GM19193 (cell line): ENCODE data around the gene ARHGAP12.

Experiments
- POLR2A ChIP-seq: IDR thresholded peaks from 4 replicates; pipeline ENCODE4 v1.6.1; 2011; ENCODE audit not compliant: insufficient read depth, insufficient read length; ENCODE audit errors: extremely low read depth

The ARHGAP12 gene

GRCh38 chr10:31823358-31823757, 105.3 kb downstream of the ARHGAP12 start:
- TF ChIP-seq POLR2A: no peak

DNA sequence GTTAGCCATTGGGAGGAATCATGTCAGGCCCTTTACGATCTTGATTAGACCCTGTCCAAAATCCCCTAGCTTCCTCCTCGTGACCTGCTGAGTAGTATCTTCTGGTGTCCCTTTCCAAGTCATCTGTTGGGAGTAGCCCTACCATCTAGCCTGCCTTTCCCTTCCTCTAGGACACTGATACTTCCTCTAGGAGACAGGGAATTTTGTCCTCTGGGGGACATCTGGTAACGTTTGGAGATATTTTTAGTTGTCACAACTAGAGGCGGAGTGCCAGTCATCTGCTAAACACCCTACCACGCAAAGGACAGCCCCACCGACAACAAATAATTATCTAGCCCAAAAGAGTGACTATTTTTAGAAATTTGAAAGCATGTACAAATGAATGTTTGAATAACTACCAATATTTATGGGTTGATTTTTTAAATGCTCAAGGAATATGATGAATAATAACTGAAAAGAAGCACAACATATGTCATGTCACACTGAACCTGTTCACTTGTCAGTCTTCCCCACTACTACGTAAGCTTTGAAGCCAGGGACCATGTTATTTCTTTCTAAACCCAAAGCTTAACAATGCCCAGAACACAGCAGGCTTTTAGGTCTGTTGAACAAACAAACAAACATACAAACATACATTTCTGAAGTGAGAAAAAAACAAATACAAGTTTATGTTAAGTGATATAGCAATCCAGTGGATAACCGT, 105.9 kb downstream of the ARHGAP12 start:
- no peak for TF ChIP-seq POLR2A

DNA sequence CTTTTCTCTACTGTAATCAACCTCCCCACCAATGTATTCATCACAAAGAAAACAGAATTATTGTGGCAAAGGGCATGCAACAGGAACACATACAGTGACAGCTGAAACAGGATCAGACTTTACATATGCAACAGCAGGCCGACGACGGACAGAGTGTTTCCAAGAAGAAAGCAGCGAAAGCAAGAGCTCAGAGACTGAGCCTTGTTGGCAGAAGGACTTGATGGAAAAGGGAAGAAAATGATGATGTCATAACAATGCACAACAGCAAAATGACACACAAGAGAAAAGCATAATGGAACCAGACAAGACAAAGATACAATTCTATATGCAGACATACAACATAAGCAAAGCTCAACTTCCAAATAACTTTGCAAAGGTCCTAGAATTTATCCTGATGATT, 106.5 kb downstream of the ARHGAP12 start:
- no peak for TF ChIP-seq POLR2A

DNA sequence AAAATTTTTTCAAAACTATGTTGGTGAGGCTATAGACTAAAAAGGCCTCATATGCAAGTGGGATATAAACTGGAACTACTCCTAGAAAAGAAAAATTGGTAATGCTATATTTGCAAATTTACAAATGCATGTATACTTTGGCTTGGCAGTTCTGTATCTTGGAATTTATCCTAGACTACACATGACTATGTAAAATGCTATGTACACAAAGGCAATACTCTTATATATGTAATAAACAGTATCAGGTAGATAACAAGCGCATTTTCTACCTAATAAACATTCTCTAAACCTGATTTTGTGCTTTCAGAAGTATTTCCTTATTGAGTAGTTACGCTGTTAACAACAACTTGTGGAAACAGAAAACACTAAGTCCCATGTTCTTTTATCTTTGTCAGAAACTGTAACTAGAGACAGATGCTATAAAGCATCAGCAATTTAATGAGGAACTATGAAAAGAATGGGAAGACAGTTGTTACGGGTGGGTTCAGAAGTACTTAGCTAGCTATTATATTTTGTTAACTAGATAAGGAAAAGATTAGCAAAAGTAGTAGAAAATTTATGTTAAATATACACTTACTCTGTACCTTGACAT, 107.8 kb downstream of the ARHGAP12 start:
- TF ChIP-seq POLR2A: no peak

GRCh38 chr10:31820096-31820495, 108.5 kb downstream of the ARHGAP12 start:
- TF ChIP-seq POLR2A: no peak

GRCh38 chr10:31819391-31819820, 109.2 kb downstream of the ARHGAP12 start:
- TF ChIP-seq POLR2A: no peak

DNA sequence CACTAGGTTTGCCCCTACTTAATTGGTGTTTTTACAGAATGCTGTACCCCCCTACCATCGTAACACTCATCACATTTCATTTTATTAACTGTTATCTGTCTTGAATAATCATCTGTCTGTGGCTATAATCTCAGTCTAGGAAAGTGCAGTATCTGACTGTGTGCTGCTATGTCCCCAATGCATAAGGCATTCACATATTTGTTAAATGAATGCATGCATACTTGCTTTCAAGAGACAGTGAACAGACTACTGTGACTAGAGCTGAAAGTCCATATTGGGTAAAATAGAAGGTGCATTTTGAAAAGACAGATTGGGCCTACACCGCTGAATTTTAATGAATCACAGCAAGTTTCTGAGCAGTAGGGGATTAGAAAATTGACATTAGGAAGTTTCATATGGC, 112.3 kb downstream of the ARHGAP12 start:
- TF ChIP-seq POLR2A: no peak

DNA sequence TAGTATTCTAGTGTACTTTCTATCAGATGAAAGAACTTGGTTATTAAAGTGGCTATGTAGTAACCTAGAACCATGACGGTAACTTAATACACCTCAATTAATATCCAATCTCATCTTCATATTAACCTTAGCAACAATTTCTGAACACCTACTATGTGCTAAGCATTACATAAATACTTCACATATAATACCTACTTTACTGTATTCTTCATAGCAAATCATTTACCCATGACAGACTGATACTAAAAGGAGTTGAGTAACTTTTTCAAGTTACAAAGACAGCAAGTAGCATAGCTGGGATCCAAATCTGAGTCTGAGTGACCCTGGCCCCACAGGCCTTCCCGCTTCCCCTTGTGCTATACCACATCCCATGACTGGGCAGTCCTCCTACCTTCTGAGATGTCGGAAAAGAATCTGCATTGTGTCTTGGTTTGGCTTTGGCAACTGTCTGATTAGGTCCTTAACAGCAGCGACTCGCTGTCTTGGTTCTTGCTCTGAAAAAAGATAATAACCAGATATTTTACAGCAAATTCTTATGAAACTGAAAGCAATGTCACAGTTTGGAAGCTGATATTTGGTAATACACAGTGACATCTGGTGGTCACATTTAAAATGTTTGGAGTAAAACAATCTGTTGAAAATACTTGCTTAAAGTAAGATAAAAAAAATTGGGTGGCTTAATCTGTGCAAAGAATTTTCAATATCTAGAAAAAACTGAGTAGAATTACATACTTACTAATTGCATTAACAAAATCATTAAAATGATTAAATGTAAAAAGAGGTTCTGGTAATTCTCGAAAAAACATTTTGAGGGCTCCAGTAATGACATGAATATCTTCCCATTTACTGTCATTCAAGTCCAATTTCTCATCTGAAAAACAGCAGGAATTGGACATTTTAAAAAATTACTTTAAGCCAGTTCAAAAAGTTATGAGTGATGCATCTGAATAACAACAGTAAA, 120.1 kb downstream of the ARHGAP12 start:
- TF ChIP-seq POLR2A: no peak

GRCh38 chr10:31804352-31804810, 124.2 kb downstream of the ARHGAP12 start:
- TF ChIP-seq POLR2A: no peak

DNA sequence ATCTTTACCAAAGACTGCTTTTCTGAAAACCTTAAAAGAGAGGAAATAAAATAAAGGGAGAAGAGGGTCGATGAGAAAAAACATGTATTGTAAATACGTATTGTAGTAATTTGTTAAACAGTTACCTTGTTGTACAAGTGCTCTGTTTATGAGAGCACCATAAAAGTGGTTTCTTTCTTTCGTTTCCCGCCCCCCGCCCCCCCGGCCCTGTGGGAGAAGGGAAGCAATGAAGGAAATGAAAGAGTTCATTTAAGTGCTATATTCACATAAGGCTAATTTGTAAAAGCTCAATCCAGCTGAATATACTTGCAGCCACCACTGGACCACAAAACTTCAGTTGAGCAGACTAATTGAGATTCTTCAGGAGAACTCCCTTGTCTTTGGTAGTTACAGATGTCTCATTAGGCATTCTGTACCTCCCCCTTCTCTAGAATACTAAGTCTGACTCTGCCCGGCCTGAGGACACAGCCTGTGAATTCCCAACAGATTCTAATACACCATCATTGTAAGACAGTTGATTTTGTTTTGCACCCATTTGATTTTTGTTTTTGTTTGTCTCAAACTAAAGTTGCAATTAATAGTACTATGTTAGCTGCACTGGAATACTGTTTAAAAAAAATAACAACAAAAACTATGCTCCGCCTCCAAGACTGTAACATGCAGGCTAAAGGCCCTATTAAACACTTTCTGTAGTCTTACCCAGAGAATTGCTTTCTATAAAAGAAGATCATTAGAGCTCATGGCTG, 124.9 kb downstream of the ARHGAP12 start:
- TF ChIP-seq POLR2A: no peak

- no peak for TF ChIP-seq POLR2A
Measured at GRCh38 chr10:31799181-31799580, 129.4 kb downstream of the ARHGAP12 start.

DNA sequence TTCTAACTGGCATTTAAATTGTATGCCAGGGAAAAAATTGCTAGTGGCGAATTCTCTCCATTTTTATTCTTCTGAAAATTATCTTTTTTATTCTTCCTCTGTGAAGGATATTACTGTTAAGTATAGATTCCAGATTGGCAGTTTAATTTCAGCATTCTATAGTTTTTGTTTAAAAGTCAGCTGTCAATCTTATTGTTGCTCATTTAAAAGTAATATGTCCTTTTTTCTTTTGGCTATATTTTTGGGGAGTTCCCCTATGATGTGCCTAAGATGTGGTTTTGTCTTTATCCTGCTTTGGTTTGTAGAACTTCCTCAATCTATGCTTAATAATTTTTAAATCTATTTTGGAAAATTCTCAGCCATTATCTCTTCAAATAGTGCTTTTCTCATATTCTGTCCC, 135.9 kb downstream of the ARHGAP12 start:
- no peak for TF ChIP-seq POLR2A

DNA sequence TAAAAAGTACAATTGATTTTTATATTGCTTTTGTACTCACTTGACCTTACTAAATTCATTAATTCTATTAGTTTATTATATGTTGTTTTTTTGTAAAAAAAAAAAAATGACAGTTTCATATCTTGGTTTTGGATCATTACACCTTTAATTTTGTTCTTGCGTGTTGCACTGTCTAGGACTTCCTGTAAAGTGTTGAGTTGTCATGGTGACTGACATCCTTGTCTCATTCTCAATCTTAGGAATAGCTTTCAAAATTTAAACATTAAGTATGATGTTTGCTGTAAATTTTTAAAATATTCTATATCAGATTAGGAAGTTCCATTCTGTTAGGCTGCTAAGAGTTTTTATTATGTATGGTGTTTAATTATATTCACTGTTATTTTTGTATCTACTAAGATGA, 139.1 kb downstream of the ARHGAP12 start:
- TF ChIP-seq POLR2A: no peak

DNA sequence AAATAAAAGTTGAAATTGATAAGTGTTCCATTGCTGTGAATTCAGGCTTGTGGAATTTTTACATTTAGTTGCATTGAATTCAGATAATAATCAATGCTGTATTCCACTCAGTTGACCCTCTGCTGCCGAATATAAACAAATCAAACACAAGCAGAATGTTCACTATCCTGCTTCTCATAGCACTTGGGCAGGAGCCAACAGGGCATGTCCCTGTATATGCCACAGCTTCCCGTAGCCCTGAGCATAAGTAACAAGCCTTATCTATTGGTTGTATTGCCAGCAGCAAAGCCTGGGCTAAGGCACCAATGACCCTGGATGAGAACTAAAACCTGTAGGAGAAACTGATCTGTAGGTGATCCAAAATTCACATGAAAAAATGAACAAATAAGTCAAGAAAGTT, 145.9 kb downstream of the ARHGAP12 start:
- no peak for TF ChIP-seq POLR2A

- no peak for TF ChIP-seq POLR2A
Measured at GRCh38 chr10:31780717-31781116, 147.9 kb downstream of the ARHGAP12 start.
